Measurements from ENCODE around the gene SYMPK.

SYMPK gene

DNA sequence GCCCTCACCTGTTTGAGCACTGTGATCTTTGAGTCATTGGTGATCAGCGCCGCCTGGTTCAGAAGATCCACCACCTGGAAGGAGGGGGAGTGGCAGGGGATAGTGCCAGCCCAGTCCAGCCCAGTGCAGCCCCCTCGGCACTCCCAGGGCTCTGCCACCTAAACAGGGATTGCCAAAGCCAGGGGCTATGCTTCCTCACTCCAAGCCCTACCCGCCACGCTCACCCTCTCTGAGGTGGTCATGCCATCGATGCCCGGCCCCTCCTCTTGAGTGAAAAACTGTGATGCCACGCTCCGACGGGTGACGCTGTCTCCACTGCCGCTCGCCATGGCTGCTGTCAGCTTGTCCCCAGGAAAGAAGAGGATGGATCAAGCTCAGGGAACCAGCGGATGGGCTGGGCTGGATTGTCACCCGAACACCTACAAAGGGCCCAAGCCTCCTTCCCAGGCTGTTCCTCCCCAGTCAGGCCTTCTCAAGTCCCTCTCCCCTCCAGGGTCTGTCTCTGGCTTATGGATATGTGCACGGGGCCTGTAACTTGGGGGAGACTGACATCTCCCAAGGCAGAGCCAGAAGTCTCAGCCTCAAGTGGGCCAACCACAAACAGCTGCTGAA lies 8.7 kb downstream of the SYMPK start:
- peaks cover 68% of the 10 kb centered on the region for H4K20me1 ChIP-seq
- H3K9ac ChIP-seq = no peak overlapping the region
- H3K4me3 ChIP-seq = no peak overlapping the region
- H3K9me3 ChIP-seq = no peaks in the 10 kb centered on the region
- no peak overlapping the region for H3K4me2 ChIP-seq
- peaks cover 96% of the 10 kb centered on the region for H3K36me3 ChIP-seq
- TF ChIP-seq Cebpa-rat (IDR thresholded peaks at IDR 0.05) = no peak
- no peak overlapping the region for H3K27ac ChIP-seq
- no peaks in the 10 kb centered on the region for H3K4me1 ChIP-seq
- no peaks in the 10 kb centered on the region for H3K27me3 ChIP-seq

DNA sequence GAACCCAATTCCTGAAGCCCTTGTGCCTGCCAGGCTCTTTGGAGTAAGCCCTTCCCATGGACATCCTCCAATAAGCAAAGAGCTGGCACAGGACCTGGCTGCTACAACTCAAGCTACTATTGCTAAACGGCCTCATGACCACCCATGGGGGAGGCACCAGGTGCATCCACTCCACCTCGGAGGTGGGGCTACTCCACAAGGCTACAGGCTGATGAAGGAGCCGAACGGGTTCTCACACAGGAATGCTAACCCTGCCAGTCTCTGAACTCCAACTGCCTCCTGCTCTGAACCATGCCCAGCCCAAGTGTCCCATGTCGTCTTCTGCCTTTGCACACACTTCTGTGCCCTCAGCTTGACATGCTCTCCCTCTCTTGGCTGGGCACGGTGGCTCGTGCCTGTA lies 10.0 kb downstream of the SYMPK start:
- peaks cover 75% of the 10 kb centered on the region for H4K20me1 ChIP-seq
- H3K4me3 ChIP-seq = no peak overlapping the region
- no peaks in the 10 kb centered on the region for H3K27me3 ChIP-seq
- H3K27ac ChIP-seq = no peak overlapping the region
- H3K9ac ChIP-seq = no peak overlapping the region
- H3K4me2 ChIP-seq = no peak overlapping the region
- H3K9me3 ChIP-seq = no peaks in the 10 kb centered on the region
- peaks cover 96% of the 10 kb centered on the region for H3K36me3 ChIP-seq
- TF ChIP-seq Cebpa-rat (IDR thresholded peaks at IDR 0.05) = no peak
- H3K4me1 ChIP-seq = no peaks in the 10 kb centered on the region

DNA sequence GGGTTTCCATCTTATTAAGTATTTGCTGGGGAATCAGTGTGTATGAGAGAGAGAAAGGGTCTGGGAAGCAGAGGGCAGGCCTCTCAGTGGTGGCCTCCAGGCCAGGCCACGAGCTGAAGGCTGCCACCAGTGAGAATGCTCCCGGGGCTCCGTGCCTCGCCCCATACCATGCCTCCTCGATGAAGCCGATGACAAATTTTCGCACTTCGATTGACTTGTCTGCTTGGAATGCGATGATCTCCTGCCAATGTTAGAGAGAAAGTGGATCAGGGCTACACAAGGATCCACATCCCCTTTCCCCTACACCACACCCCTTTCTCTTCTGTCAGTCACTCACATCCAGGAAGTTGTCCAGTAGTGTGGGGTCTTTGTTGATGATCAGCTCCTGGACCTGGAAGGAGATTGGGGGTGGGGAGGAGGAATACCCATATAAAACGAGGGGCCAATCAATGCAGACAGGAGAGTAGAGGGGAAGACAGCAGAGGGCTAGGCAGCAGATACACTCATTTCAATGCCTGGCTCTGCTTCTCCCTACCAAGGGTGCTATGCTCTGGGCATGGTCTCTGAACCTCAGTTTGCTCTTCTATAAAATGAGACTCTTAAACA lies 10.7 kb downstream of the SYMPK start:
- Histone ChIP-seq H3K4me2 (no peak overlapping the region), H3K4me3 (no peak overlapping the region), H3K9me3 (no peaks in the 10 kb centered on the region), H3K9ac (no peak overlapping the region), H4K20me1 (peaks cover 73% of the 10 kb centered on the region), H3K36me3 (peaks cover 100% of the 10 kb centered on the region), H3K4me1 (no peaks in the 10 kb centered on the region), H3K27me3 (no peaks in the 10 kb centered on the region), H3K27ac (no peak overlapping the region)
- no peak for TF ChIP-seq Cebpa-rat (IDR thresholded peaks at IDR 0.05)

DNA sequence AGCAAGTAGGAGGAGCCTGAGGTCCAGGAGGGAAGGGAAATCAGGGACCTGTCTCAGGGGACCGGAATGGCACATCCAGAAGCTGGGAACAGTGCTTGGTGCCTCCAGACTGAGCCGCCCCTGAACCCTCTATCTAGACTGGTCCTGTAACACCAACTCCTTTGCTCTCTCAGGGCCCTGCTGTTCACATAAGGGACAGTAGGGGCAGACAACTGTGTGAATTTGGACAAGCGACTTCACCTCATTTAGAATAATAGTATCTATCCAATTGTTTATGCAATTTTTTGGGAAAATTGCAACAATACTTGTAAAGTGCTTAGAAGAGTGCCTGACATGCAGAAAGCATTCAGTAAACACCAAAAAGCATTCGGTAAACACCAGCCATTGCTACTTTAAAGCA lies 14.0 kb downstream of the SYMPK start:
- Histone ChIP-seq H3K9me3 (no peaks in the 10 kb centered on the region), H3K9ac (no peak overlapping the region), H4K20me1 (peaks cover 52% of the 10 kb centered on the region), H3K4me1 (no peaks in the 10 kb centered on the region), H3K4me3 (no peak overlapping the region), H3K36me3 (peaks cover 100% of the 10 kb centered on the region), H3K27ac (no peak overlapping the region), H3K27me3 (no peaks in the 10 kb centered on the region), H3K4me2 (no peak overlapping the region)
- no peak for TF ChIP-seq Cebpa-rat (IDR thresholded peaks at IDR 0.05)

DNA sequence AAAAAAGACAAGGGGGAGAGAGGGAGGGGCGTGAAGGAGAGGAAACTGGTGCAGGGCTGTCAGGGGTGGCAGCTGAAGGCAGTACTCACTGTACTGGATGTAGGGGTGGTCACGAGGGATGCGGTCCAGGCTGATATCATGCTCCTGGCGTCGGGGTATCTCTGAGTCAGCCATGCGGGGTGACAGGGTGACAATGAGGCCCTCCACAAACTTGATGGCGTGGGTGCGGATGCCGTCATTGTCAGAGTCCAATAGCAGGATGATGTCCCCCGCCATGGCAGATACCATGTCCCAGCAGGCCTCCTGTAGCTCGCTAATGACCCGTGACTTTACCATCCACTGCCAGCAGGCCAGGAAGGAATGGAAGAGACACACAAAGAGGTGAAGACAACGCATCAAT lies 15.3 kb downstream of the SYMPK start:
- TF ChIP-seq Cebpa-rat (IDR thresholded peaks at IDR 0.05) = no peak
- H4K20me1 ChIP-seq = peaks cover 44% of the 10 kb centered on the region
- H3K4me3 ChIP-seq = no peak overlapping the region
- H3K36me3 ChIP-seq = peaks cover 100% of the 10 kb centered on the region
- H3K4me1 ChIP-seq = no peaks in the 10 kb centered on the region
- no peak overlapping the region for H3K27ac ChIP-seq
- no peaks in the 10 kb centered on the region for H3K9me3 ChIP-seq
- no peak overlapping the region for H3K9ac ChIP-seq
- H3K27me3 ChIP-seq = no peaks in the 10 kb centered on the region
- H3K4me2 ChIP-seq = no peak overlapping the region

DNA sequence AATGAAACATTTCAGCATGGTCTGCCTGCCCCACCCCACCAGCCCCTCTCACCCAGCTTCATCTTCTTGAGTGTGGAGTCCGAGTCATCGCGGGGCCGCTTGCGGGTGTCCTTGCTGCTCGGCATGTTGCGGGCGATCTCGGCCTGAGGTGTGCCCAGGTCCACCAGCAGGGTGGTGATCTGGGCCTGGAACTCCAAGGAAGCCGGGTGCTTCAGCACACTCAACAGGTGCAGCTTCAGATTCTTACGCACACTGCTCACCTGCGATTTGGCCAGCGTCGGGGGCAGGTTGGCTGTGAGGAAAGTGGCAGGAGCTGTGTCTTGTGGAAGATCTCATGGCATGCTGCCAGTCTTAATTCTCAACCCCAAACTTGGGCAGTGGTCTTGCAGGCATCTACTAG lies 20.7 kb downstream of the SYMPK start:
- H3K4me1 ChIP-seq = no peaks in the 10 kb centered on the region
- H3K36me3 ChIP-seq = peaks cover 100% of the 10 kb centered on the region
- H3K4me2 ChIP-seq = no peak overlapping the region
- no peak overlapping the region for H3K27ac ChIP-seq
- no peak for TF ChIP-seq Cebpa-rat (IDR thresholded peaks at IDR 0.05)
- H3K9ac ChIP-seq = no peak overlapping the region
- no peak overlapping the region for H3K4me3 ChIP-seq
- no peaks in the 10 kb centered on the region for H3K27me3 ChIP-seq
- no peaks in the 10 kb centered on the region for H3K9me3 ChIP-seq
- H4K20me1 ChIP-seq = peaks cover 31% of the 10 kb centered on the region

DNA sequence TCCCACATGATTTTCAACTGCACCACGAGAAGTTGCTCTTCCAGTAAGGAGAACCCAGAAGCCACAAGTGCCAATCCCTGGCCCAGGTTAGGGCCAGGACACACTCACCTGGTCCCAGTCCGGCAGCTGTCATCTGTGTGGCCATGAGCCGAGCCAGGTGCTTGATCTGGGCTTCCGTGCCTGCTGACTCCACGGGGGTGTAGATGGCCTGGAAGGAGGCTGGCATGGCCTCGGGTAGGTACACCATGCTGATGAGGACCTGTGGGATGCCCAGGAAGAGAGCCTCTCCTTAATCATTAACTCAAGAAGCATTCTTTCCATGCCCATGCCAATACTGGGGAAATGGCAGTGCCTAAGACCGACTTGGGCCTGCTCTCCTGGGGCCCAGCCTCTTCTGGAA lies 28.0 kb downstream of the SYMPK start:
- Histone ChIP-seq H3K27ac (no peak overlapping the region), H4K20me1 (peaks cover 25% of the 10 kb centered on the region; the same call in 1 of the 2 replicates), H3K27me3 (no peaks in the 10 kb centered on the region), H3K9ac (no peak overlapping the region), H3K4me2 (no peak overlapping the region), H3K36me3 (peaks cover 100% of the 10 kb centered on the region), H3K4me3 (no peak overlapping the region), H3K9me3 (no peaks in the 10 kb centered on the region), H3K4me1 (no peaks in the 10 kb centered on the region)
- no peak for TF ChIP-seq Cebpa-rat (IDR thresholded peaks at IDR 0.05)

DNA sequence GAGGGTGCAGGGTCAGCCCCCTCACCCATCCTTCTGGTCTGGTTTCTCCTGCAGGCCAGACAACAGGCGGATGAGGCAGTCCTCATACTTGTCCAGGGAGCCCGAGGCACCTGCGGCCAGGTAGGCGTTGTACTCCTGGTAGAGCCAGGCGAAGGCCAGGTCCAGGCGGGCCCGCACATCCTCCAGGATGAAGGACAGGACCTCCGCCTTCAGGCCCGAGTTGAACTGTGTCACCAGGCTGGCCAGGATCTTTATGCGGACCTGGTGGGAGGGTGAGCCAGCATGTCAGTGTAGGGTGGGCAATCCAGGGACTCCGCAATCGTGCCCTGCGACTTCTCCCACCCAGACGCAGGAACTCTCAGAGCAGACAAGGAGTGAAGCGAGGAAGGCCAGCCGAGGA lies 34.0 kb downstream of the SYMPK start:
- H3K27ac ChIP-seq = no peak overlapping the region
- no peak overlapping the region for H3K9ac ChIP-seq
- no peaks in the 10 kb centered on the region for H3K27me3 ChIP-seq
- H3K4me1 ChIP-seq = peaks cover 5% of the 10 kb centered on the region; the same call in 1 of the 2 replicates
- H3K4me2 ChIP-seq = no peak overlapping the region
- no peak for TF ChIP-seq Cebpa-rat (IDR thresholded peaks at IDR 0.05)
- no peaks in the 10 kb centered on the region for H3K9me3 ChIP-seq
- H3K36me3 ChIP-seq = peaks cover 100% of the 10 kb centered on the region
- peaks cover 14% of the 10 kb centered on the region; the same call in 1 of the 2 replicates for H4K20me1 ChIP-seq
- no peak overlapping the region for H3K4me3 ChIP-seq

DNA sequence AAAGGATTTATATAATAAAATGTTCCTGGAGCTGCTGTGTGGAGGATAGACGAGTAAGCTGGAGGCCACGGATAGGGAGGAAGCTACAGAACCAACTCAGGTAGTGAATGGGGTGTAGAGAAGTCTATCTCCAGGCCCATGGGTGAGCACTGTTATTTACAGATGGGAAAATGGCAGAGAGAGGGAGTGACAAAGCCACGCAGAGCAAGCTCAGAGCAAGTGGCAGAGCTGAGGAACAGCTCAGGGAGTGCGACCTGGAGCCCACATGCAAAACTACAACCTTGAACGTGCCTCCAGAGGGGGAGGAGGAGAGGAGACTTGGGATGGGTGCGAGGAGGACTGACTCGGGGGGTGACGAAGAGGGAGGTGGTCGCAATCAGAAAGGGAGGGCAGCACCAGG lies 34.4 kb downstream of the SYMPK start:
- Histone ChIP-seq H3K9me3 (no peaks in the 10 kb centered on the region), H3K4me1 (peaks cover 5% of the 10 kb centered on the region; the same call in 1 of the 2 replicates), H3K36me3 (peaks cover 100% of the 10 kb centered on the region), H4K20me1 (peaks cover 14% of the 10 kb centered on the region; the same call in 1 of the 2 replicates), H3K27ac (no peak overlapping the region), H3K27me3 (no peaks in the 10 kb centered on the region), H3K9ac (no peak overlapping the region), H3K4me2 (no peak overlapping the region), H3K4me3 (no peak overlapping the region)
- TF ChIP-seq Cebpa-rat (IDR thresholded peaks at IDR 0.05) = no peak

DNA sequence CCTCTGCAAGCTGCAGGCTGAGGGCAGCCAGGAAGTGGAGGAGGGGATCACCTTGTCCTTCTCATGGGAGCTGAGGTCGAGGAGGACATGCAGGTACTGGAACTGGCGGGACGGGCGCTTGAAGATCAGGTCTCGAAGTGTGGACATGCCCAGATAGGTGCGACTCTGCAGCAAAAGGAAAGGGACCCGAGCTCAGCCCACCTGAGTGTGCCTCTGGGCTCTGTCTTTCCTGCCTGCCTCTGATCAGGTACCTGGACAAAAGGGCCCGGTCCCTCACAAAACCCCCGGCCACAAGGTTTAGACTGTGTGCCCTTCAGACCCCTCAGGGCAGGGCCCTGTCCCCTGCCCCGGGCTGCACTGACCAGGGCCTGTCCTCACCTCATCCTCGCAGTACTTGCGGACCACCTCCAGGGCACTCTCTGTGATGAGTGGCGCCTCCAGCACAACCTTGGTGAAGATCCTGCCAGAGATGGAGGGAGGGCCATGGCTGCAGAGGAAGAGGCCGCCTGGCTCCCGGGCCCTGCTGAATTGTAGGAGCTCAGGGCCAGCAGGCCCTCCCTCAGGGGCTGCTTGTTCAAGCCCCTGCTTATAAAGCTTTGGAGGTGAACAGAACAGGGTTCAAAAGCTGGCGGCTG lies 35.4 kb downstream of the SYMPK start:
- TF ChIP-seq Cebpa-rat (IDR thresholded peaks at IDR 0.05) = no peak
- Histone ChIP-seq H3K27me3 (no peaks in the 10 kb centered on the region), H3K36me3 (peaks cover 100% of the 10 kb centered on the region)

More for the DNA sequence above, 35.4 kb downstream of the SYMPK start:
- peaks cover 5% of the 10 kb centered on the region; the same call in 1 of the 2 replicates for H3K4me1 ChIP-seq
- no peak overlapping the region for H3K27ac ChIP-seq
- H3K4me2 ChIP-seq = no peak overlapping the region
- no peaks in the 10 kb centered on the region for H3K9me3 ChIP-seq
- peaks cover 8% of the 10 kb centered on the region; the same call in 1 of the 2 replicates for H4K20me1 ChIP-seq
- no peak overlapping the region for H3K4me3 ChIP-seq
- no peak overlapping the region for H3K9ac ChIP-seq

Data from BLaER1 (cell line).